Progenitor cell of endocrine pancreas (in vitro differentiated cells): ENCODE data around the gene HIP1. TPM values are rescaled to one million over a fixed set of nuclear protein-coding genes. Genes with fewer than 3 reads are reported as not detected.
A peak's percentile ranks its signal among the peaks of the same experiment; 100 is the strongest.
"Not testable (repeated sequence)": the region's sequence is repeated elsewhere in the genome, so short reads cannot be mapped to it uniquely, and the experiment has no call there.

ENCODE experiments used
- DNase-seq: peaks from one replicate; pipeline ENCODE4 v3.0.0; 2021; ENCODE audit warnings: low spot score; ENCODE audit not compliant: unreplicated experiment
- H3K27ac Mint-ChIP-seq: 2 replicates; pipeline ENCODE4 v1.8.0; 2021; ENCODE audit warnings: mild to moderate bottlenecking, moderate library complexity, mixed read lengths
- H3K27me3 Mint-ChIP-seq: 2 replicates; pipeline ENCODE4 v1.8.0; 2021; ENCODE audit warnings: mixed read lengths
- H3K36me3 Mint-ChIP-seq: 2 replicates; pipeline ENCODE4 v1.8.0; 2022; ENCODE audit warnings: mixed read lengths; ENCODE audit not compliant: insufficient read depth
- H3K4me1 Mint-ChIP-seq: 2 replicates; pipeline ENCODE4 v1.8.0; 2021; ENCODE audit warnings: low read depth, mixed read lengths
- H3K4me3 Mint-ChIP-seq: 2 replicates; pipeline ENCODE4 v1.8.0; 2021; ENCODE audit warnings: low read depth, mild to moderate bottlenecking, moderate library complexity, mixed read lengths
- H3K9me3 Mint-ChIP-seq: 2 replicates; pipeline ENCODE4 v1.8.0; 2021; ENCODE audit warnings: low read depth, mixed read lengths
- total RNA-seq: library from RNA; stranded (reverse); gene quantifications from 2 replicates; pipeline ENCODE4 v1.2.1, GENCODE V29; 2021
- TF ChIP-seq, protein P1 (sequence below): fragments of 200-600 bp; sonication (generic); IDR thresholded peaks from one replicate; pipeline ENCODE4 v1.5.0; 2021; ENCODE audit warnings: antibody characterized with exemption, mild to moderate bottlenecking; ENCODE audit not compliant: unreplicated experiment

Gene HIP1
- total RNA-seq, 1 donor from 2014 or later, result 66.6 TPM

DNA sequence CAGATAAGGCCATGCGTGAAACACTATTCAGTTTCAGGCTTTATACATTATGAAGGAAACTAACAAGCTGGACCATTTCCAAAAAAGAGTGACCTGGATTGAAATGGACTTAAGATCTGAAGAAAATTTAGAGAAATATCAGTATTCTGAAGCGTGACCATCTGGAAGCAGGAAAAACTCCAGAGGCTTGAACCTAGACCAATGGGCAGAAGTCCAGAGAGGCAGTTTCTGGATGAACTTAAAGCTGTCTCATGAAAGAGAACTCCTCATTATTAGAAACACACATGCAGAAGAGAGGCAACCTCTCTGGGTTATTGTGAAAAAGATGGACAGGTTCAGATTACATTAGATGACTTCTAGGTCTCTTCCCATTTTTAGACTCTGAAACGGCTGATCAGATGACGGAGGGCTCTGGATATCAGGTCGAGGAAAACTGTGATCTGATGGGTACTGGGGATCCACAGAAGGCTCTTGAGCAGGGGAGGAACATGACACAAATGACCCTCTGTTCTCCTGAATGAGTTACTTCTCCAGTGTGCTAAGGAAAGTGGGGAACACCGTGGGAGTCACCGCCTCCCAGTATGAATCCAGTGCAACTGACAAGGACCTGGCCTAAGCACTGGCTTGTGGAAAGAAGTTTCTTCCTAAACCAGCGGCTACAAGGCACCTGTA lies 130.2 kb downstream of the HIP1 start:
- Mint-ChIP-seq H3K27ac (no peak overlapping the region), H3K27me3 (no peaks in the 10 kb centered on the region), H3K9me3 (no peaks in the 10 kb centered on the region), H3K36me3 (no peaks in the 10 kb centered on the region), H3K4me1 (no peaks in the 10 kb centered on the region), H3K4me3 (no peak overlapping the region)
- TF ChIP-seq, protein P1, sequence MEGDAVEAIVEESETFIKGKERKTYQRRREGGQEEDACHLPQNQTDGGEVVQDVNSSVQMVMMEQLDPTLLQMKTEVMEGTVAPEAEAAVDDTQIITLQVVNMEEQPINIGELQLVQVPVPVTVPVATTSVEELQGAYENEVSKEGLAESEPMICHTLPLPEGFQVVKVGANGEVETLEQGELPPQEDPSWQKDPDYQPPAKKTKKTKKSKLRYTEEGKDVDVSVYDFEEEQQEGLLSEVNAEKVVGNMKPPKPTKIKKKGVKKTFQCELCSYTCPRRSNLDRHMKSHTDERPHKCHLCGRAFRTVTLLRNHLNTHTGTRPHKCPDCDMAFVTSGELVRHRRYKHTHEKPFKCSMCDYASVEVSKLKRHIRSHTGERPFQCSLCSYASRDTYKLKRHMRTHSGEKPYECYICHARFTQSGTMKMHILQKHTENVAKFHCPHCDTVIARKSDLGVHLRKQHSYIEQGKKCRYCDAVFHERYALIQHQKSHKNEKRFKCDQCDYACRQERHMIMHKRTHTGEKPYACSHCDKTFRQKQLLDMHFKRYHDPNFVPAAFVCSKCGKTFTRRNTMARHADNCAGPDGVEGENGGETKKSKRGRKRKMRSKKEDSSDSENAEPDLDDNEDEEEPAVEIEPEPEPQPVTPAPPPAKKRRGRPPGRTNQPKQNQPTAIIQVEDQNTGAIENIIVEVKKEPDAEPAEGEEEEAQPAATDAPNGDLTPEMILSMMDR, result no peak
- no peak for DNase-seq

GRCh38 chr7:75604408-75604807 lies 134.3 kb downstream of the HIP1 start:
- Mint-ChIP-seq H3K36me3 (peaks cover 2% of the 10 kb centered on the region), H3K9me3 (no peaks in the 10 kb centered on the region), H3K27ac (peak overlapping the region; percentile 13), H3K4me1 (no peaks in the 10 kb centered on the region), H3K4me3 (no peak overlapping the region), H3K27me3 (no peaks in the 10 kb centered on the region)
- TF ChIP-seq, protein P1, result no peak
- no peak for DNase-seq

DNA sequence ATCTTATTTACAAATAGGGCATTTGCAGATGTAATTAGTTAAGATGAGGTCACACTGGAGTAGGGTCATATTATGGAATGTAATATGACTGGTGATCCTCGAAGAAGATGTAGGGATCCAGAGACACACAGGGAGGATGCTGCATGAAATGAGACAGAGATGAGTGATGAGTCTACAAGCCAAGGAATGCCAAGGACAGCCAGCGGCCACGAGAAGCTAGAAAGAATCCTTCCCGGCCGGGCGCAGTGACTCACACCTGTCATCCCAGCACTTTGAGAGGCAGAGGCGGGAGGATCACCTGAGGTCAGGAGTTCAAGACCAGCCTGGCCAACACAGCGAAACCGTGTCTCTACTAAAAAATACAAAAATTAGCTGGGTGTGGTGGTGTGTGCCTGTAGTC lies 135.9 kb downstream of the HIP1 start:
- H3K27me3 Mint-ChIP-seq, H3K27ac Mint-ChIP-seq, H3K9me3 Mint-ChIP-seq, H3K36me3 Mint-ChIP-seq, H3K4me1 Mint-ChIP-seq, DNase-seq, H3K4me3 Mint-ChIP-seq: not testable (repeated sequence)

- DNase-seq, result no peak
- Mint-ChIP-seq H3K27me3 (no peaks in the 10 kb centered on the region), H3K27ac (no peak overlapping the region), H3K4me3 (no peak overlapping the region), H3K9me3 (no peaks in the 10 kb centered on the region), H3K36me3 (peaks cover 2% of the 10 kb centered on the region), H3K4me1 (no peaks in the 10 kb centered on the region)
- TF ChIP-seq, protein P1, result no peak
These were observed 137.2 kb downstream of the HIP1 start for GRCh38 chr7:75601539-75601938.

DNA sequence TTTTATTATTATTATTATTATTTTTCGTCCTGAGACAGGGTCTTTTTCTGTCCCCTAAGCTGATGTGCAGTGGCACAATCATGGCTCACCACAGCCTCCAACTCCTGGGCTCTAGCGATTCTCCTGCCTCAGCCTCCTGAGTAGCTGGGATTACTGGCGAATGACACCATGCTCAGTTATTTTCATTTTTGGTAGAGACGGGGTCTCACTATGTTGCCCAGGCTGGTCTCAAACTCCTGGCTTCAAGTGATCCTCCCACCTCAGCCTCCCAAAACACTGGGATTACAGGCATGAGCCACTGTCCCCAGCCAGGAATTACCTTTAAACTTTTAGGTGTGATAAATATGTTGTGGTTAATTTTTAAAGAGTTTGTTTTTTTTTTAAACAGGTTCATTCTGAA lies 138.0 kb downstream of the HIP1 start:
- not testable (repeated sequence) for H3K9me3 Mint-ChIP-seq, H3K27ac Mint-ChIP-seq, DNase-seq, H3K36me3 Mint-ChIP-seq, H3K4me1 Mint-ChIP-seq, H3K4me3 Mint-ChIP-seq, H3K27me3 Mint-ChIP-seq

DNA sequence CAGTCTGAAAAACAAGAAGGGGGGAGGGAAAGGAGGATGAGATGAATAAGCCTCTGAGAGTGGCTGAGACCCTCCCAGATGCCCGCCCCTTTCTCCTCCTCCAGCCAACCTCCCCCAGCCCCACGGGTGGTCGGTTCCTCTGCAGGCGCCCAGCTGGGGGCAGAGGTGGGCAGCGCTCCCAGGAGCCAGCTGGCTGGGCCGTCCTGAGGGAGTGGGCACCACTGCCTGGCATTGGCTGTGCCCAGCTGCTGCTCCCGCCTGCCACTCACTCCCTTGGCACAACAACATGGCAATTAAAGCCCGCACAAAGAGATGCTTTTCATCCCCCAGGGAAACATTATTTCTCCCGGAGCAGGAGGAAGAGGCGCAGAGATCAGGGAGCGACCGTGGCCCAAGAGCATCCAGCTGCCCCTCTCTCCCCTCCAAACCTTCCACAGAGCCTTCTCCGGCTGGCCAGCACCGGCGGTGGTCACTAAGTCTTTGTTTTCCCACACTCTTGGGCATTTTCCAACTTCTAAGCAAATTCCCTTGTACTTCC lies 139.4 kb downstream of the HIP1 start:
- no peak overlapping the region for H3K27ac Mint-ChIP-seq
- TF ChIP-seq, protein P1, result no peak
- no peak overlapping the region for H3K4me3 Mint-ChIP-seq
- DNase-seq, result no peak
- H3K9me3 Mint-ChIP-seq, result no peaks in the 10 kb centered on the region
- no peaks in the 10 kb centered on the region for H3K4me1 Mint-ChIP-seq
- no peaks in the 10 kb centered on the region for H3K27me3 Mint-ChIP-seq
- peaks cover 2% of the 10 kb centered on the region for H3K36me3 Mint-ChIP-seq
